ENCODE measurements around the gene GTF3A.

- TF ChIP-seq CTCF (conservative IDR thresholded peaks at IDR 0.05; ENCODE audit: low read depth, low read length) = peak; percentile 58
- TF ChIP-seq FOS (IDR thresholded peaks at IDR 0.05; ENCODE audit: low read depth, low read length) = no peak
- TF ChIP-seq POLR2A (IDR thresholded peaks at IDR 0.05; ENCODE audit: low read depth, low read length) = no peak
- no peak for TF ChIP-seq USF2 (IDR thresholded peaks at IDR 0.05; ENCODE audit: low read depth, low read length)
- no peak for TF ChIP-seq CEBPB (IDR thresholded peaks at IDR 0.05; ENCODE audit: low read depth, low read length)
- TF ChIP-seq MAFK (IDR thresholded peaks at IDR 0.05; ENCODE audit: low read depth, low read length) = no peak
- no peak for TF ChIP-seq NFE2L2 (IDR thresholded peaks at IDR 0.05; ENCODE audit: low read depth, low read length)
Observed at GRCh38 chr13:27406178-27406939, 18.1 kb upstream of the GTF3A start.

All from IMR-90 (cell line).